ENCODE measurements around the gene NME3. TPM values are rescaled to one million over a fixed set of nuclear protein-coding genes. Genes with fewer than 3 reads are reported as not detected.

NME3 gene
- total RNA-seq, 1 experiment from 2014 or later: 76.9 TPM

DNA sequence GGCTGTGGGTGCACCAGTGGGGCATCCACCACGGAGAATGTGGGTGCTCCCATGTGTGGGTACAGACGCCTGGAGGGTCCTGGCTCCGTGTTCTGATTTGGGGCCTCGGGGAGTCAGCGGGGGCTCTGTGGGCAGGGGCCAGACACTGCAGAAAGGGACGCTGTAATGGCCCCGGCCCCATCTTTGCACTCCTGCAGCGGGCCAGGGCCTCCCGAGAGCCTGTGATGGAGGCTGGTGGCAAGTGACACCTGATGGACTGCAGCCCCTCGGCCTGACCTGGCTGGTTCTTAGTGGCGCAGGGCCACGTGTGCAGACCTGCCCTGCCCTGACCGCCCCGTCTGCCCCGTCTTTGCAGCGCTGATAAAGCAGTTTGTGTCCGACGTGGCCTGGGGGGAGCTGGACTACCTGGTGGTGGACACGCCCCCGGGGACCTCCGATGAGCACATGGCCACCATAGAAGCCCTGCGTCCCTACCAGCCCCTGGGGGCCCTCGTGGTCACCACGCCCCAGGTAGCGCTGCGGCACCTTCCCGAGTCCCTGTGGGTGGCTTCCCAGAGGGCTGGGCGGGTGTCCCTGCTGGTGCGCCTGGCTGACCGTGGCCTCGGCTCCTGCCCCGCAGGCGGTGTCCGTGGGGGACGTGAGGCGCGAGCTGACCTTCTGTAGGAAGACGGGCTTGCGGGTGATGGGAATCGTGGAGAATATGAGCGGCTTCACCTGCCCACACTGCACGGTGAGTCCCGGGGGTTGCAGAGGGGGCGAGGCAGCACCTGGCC is 16.2 kb upstream of the NME3 start:
- no peak overlapping the region for H2BK20ac ChIP-seq (ENCODE audit: low read depth, low read length, poor library complexity, severe bottlenecking)
- no peak overlapping the region for H2AK5ac ChIP-seq (ENCODE audit: insufficient read length, low read length)
- H3K4me1 Mint-ChIP-seq: peaks cover 0 to 6% of the 10 kb centered on the region in 2 experiments; a peak in 1 of 4 replicates

More for the DNA sequence above, 16.2 kb upstream of the NME3 start:
- no peak overlapping the region for H3K4me2 ChIP-seq (ENCODE audit: insufficient read depth, insufficient read length, low read length)
- H2AFZ ChIP-seq (ENCODE audit: low read length): no peak overlapping the region
- Mint-ChIP-seq H3K36me3 (ENCODE audit: insufficient read depth in 1 of 3, low read depth in 3 of 3) (peaks cover 5 to 17% (median 15%) of the 10 kb centered on the region in 3 experiments; a peak in 6 of 7 replicates), H3K27ac (no peak overlapping the region), H3K9me3 (no peaks in the 10 kb centered on the region), H3K4me3 (no peak overlapping the region), H3K27me3 (ENCODE audit: low read depth) (no peaks in the 10 kb centered on the region)
- no peak overlapping the region for H4K8ac ChIP-seq (replicated peaks; ENCODE audit: insufficient read length, low read depth, low read length)
- DNase-seq: no peak
- no peak overlapping the region for H2BK5ac ChIP-seq (ENCODE audit: insufficient read length, low read length)
- H3T11ph ChIP-seq (ENCODE audit: low read length): no peak overlapping the region
- no peak overlapping the region for H4K91ac ChIP-seq (ENCODE audit: insufficient read length, low read depth, low read length)
- H3K23me2 ChIP-seq (ENCODE audit: insufficient read length, low read depth, low read length, poor library complexity, severe bottlenecking): no peaks in the 10 kb centered on the region
- no peak overlapping the region for H3K18ac ChIP-seq (ENCODE audit: insufficient read length, low read depth, low read length)
- no peak overlapping the region for H3K23ac ChIP-seq (ENCODE audit: insufficient read length, low read depth, low read length)
- H3K79me2 ChIP-seq (ENCODE audit: insufficient read depth, low read length): peaks cover 8% of the 10 kb centered on the region; the same call in 1 of the 2 replicates
- no peak overlapping the region for H3K4ac ChIP-seq (ENCODE audit: low read depth, low read length)
- WGBS (ENCODE audit: extremely low coverage, insufficient read length, low lambda C conversion rate): no CpG with 5 or more reads among the region's 44 CpGs
- H2BK120ac ChIP-seq (ENCODE audit: low read depth, low read length, poor library complexity, severe bottlenecking): no peak overlapping the region
- no peak overlapping the region for H4K5ac ChIP-seq (ENCODE audit: insufficient read length, low read depth, low read length)
- H2BK15ac ChIP-seq (ENCODE audit: low read depth, low read length): no peak overlapping the region
- H3K56ac ChIP-seq (ENCODE audit: insufficient read length, low read depth, low read length): no peak overlapping the region
- TF ChIP-seq, protein P1, sequence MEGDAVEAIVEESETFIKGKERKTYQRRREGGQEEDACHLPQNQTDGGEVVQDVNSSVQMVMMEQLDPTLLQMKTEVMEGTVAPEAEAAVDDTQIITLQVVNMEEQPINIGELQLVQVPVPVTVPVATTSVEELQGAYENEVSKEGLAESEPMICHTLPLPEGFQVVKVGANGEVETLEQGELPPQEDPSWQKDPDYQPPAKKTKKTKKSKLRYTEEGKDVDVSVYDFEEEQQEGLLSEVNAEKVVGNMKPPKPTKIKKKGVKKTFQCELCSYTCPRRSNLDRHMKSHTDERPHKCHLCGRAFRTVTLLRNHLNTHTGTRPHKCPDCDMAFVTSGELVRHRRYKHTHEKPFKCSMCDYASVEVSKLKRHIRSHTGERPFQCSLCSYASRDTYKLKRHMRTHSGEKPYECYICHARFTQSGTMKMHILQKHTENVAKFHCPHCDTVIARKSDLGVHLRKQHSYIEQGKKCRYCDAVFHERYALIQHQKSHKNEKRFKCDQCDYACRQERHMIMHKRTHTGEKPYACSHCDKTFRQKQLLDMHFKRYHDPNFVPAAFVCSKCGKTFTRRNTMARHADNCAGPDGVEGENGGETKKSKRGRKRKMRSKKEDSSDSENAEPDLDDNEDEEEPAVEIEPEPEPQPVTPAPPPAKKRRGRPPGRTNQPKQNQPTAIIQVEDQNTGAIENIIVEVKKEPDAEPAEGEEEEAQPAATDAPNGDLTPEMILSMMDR (conservative IDR thresholded peaks at IDR 0.05): no peak
- no peaks in the 10 kb centered on the region for H3K27me3 ChIP-seq (ENCODE audit: insufficient read depth, low read length)
- no peaks in the 10 kb centered on the region; the same call in 1 of the 2 replicates for H3K4me1 ChIP-seq (ENCODE audit: insufficient read depth, low read length)
- no peaks in the 10 kb centered on the region for H4K20me1 ChIP-seq (ENCODE audit: control insufficient read depth, insufficient read depth, insufficient read length)
- no peak overlapping the region for H3K27ac ChIP-seq (ENCODE audit: insufficient read length, low read depth, low read length)
- no peak overlapping the region for H2BK12ac ChIP-seq (ENCODE audit: insufficient read length, low read depth, low read length)
- no peaks in the 10 kb centered on the region for H3K9me3 ChIP-seq (ENCODE audit: control insufficient read depth, low read depth, low read length)
- no peak overlapping the region for H3K9ac ChIP-seq (ENCODE audit: extremely low read depth, insufficient read length, low read length)
- H3K14ac ChIP-seq (ENCODE audit: insufficient read depth, low read length): no peak overlapping the region
- H3K79me1 ChIP-seq (ENCODE audit: insufficient read depth, low read depth, low read length, poor library complexity, severe bottlenecking): peaks cover 5% of the 10 kb centered on the region

All from H9 (cell line).